Smooth muscle cell of the brain vasculature (primary cell): Measurements from ENCODE around the gene NFKBIL1.
"Not testable (repeated sequence)": the region's sequence is repeated elsewhere in the genome, so short reads cannot be mapped to it uniquely, and the experiment has no call there.

ENCODE experiments used
- DNase-seq: peaks from one replicate; pipeline ENCODE4 v3.0.0-alpha.2; 2012; ENCODE audit warnings: low read depth, low spot score

NFKBIL1 gene

GRCh38 chr6:31534521-31535040 lies 12.8 kb upstream of the NFKBIL1 start:
- no peak for DNase-seq

- no peak for DNase-seq
Measured at GRCh38 chr6:31535538-31536324, 11.7 kb upstream of the NFKBIL1 start.

GRCh38 chr6:31538805-31539400 lies 8.5 kb upstream of the NFKBIL1 start:
- no peak for DNase-seq

GRCh38 chr6:31540640-31541039 lies 6.8 kb upstream of the NFKBIL1 start:
- no peak for DNase-seq

- no peak for DNase-seq
Measured at GRCh38 chr6:31541059-31541657, 6.2 kb upstream of the NFKBIL1 start.

GRCh38 chr6:31541658-31542521 lies 5.5 kb upstream of the NFKBIL1 start, which contains the start of gene DDX39B:
Gene DDX39B (minus strand): TSS chr6:31542003. CDS start chr6:31540532, 1,471 bp downstream.
- DNase-seq, result peak; percentile 95

- no peak for DNase-seq
Measured at GRCh38 chr6:31543639-31544038, 3.8 kb upstream of the NFKBIL1 start.

GRCh38 chr6:31544676-31545075 lies 2.7 kb upstream of the NFKBIL1 start:
- DNase-seq, result no peak

- no peak for DNase-seq
Measured at GRCh38 chr6:31545291-31545690, 2.1 kb upstream of the NFKBIL1 start.

- DNase-seq, result peak; percentile 92
Measured at GRCh38 chr6:31546339-31546957, 960 bp upstream of the NFKBIL1 start, which contains the start of gene ATP6V1G2. Gene ATP6V1G2 (minus strand): TSS chr6:31546608. CDS start chr6:31546559, 49 bp downstream.

GRCh38 chr6:31547727-31548543 lies 527 bp downstream of the NFKBIL1 start:
- no peak for DNase-seq

- DNase-seq, result no peak
Measured at GRCh38 chr6:31548544-31548873, 1.1 kb downstream of the NFKBIL1 start.

- DNase-seq, result not testable (repeated sequence)
Measured at GRCh38 chr6:31551371-31551770, 4.0 kb downstream of the NFKBIL1 start.

GRCh38 chr6:31556307-31556706 lies 8.9 kb downstream of the NFKBIL1 start:
- DNase-seq, result no peak

- no peak for DNase-seq
Measured at GRCh38 chr6:31557443-31558317, 10.3 kb downstream of the NFKBIL1 start.

GRCh38 chr6:31558318-31558625 lies 10.9 kb downstream of the NFKBIL1 start:
- no peak for DNase-seq

GRCh38 chr6:31558631-31559500 lies 11.5 kb downstream of the NFKBIL1 start:
- no peak for DNase-seq

- no peak for DNase-seq
Measured at GRCh38 chr6:31559606-31559957, 12.2 kb downstream of the NFKBIL1 start.
